Measurements from ENCODE around the gene UCP2.
"Not testable (repeated sequence)": the region's sequence is repeated elsewhere in the genome, so short reads cannot be mapped to it uniquely, and the experiment has no call there.

The UCP2 gene

GRCh38 chr11:73946798-73947458 is 35.7 kb downstream of the UCP2 start:
- in situ Hi-C loops (cut with HindIII; ENCODE audit: low sequenced_read_pairs): no loop called here

GRCh38 chr11:73945396-73945795 is 37.2 kb downstream of the UCP2 start:
- in situ Hi-C loops (cut with HindIII; ENCODE audit: low sequenced_read_pairs): no loop called here

GRCh38 chr11:73944901-73945300 is 37.7 kb downstream of the UCP2 start:
- in situ Hi-C loops (cut with HindIII; ENCODE audit: low sequenced_read_pairs): no loop called here

DNA sequence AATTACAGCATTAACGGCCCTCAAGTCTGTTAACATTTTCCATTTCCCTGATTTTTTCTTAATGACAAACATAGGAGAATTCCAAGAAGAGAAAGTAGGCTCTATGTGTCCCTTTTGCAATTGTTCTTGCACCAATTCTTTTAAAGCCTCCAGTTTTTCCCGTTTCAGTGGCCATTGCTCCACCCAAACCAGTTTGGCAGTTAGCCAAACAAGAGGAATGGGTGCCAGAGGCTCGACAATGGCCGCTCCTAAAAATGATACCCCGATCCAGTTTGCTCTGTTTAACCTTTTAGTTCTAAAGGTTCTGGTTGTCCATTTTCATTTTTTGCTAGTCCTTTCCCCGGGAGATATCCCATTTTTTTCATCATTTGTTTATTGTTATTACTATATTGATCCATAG is 38.6 kb downstream of the UCP2 start:
- in situ Hi-C loops (cut with HindIII; ENCODE audit: low sequenced_read_pairs): no loop called here

DNA sequence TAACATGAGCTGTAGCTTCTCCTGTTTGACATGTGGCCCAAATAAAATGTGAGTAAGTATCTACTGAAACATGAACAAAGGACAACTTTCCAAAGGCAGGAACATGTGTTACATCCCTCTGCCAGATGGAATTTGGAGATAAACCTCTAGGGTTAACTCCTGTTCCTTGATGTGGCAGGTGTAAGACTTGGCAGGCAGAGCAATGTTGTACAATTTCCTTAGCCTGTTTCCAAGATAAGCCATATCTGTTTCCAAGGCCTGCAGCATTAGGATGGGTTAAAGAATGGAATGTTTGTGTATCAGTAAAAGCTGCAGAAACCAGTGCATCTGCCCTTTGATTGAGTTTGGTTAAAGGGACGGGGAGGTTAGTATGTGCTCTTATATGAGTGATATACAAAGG is 40.6 kb downstream of the UCP2 start:
- in situ Hi-C loops (cut with HindIII; ENCODE audit: low sequenced_read_pairs): no loop called here

- in situ Hi-C loops (cut with HindIII; ENCODE audit: low sequenced_read_pairs): no loop called here
Measured at GRCh38 chr11:73940801-73941570, 41.7 kb downstream of the UCP2 start.

- in situ Hi-C loops (cut with HindIII; ENCODE audit: low sequenced_read_pairs): no loop called here
Measured at GRCh38 chr11:73939096-73939495, 43.5 kb downstream of the UCP2 start.

DNA sequence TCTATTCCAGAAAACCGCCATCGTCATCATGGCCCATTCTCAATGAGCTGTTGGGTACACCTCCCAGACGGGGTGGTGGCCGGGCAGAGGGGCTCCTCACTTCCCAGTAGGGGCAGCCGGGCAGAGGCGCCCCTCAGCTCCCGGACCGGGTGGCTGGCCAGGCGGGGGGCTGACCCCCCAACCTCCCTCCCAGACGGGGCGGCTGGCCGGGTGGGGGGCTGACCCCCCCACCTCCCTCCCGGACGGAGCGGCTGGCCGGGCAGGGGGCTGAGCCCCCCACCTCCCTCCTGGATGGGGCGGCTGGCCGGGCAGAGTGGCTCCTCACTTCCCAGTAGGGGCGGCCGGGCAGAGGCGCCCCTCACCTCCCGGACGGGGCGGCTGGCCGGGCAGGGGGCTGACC is 46.6 kb downstream of the UCP2 start:
- in situ Hi-C loops (cut with HindIII; ENCODE audit: low sequenced_read_pairs): not testable (repeated sequence)

DNA sequence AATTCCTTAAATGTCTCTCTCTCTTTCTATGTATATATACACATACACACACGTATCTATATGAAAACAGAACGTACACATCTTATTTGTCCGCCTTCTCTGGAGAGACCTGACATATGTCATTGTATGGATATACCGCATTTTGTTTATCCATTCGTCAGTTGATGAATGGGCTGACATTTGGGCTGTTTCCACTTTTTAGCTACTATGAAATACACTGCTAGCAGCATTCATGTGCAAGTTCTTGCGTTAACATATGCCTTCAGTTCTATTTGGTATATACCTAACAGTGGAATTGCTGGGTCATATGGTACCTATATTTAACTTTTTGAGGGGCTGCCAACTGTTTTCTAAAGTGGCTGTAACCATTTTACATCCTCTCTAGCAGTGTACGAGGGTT is 49.9 kb downstream of the UCP2 start:
- in situ Hi-C loops (cut with HindIII; ENCODE audit: low sequenced_read_pairs): no loop called here

DNA sequence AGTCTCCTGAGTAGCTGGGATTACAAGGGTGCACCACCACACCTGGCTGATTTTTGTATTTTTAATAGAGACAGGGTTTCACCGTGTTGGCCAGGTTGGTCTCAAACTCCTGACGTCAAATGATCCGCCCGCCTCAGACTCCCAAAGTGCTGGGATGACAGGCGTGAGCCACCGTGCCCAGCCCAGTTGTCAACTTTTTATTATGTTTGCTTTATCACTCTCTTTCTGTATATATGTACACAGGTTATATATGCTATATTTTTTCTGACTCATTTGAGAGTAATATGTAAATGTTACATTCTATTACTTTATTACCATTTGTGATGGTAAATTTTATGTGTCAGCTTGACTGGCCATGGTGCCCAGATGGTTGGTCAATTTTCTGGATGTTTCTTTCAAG is 50.7 kb downstream of the UCP2 start:
- in situ Hi-C loops (cut with HindIII; ENCODE audit: low sequenced_read_pairs): no loop called here

DNA sequence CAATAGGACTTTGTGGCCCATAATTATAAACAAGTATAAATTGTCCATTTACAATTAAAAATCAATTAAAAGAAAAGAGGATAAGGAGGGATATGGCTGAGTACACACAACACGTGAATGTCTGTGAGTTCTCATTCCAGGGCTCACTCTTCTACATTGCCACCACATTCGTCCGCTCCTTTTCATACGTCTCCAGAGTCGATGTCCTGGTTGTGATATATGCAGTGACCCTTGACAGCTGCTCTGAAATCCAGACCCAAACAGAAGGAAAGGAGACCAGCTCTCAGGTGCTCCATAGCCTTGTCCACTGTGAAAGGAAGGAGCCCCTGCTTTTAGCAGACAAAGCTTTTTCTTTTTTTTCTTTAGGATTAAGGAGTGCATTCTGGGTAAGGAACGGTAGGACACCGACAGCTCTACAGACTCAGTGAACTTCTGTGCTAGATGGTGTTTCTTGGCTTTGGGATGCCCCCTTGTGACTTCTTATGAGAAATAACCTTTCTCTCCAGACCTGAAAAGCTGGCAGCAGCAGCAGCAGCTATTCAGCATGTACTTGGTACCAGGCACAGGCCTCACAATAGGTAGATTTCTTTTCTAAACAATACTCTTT is 51.5 kb downstream of the UCP2 start:
- in situ Hi-C loops (cut with HindIII; ENCODE audit: low sequenced_read_pairs): no loop called here

- in situ Hi-C loops (cut with HindIII; ENCODE audit: low sequenced_read_pairs): no loop called here
Measured at GRCh38 chr11:73929388-73929787, 53.3 kb downstream of the UCP2 start.
